ENCODE results near the gene SCNN1G. TPM values are rescaled to one million over a fixed set of nuclear protein-coding genes. Genes with fewer than 3 reads are reported as not detected.

Gene SCNN1G
- total and polyA plus RNA-seq, 2 of the 13 experiments (the other 11 are each of a cell fraction or from before 2014, with no cell fraction given), result not detected

DNA sequence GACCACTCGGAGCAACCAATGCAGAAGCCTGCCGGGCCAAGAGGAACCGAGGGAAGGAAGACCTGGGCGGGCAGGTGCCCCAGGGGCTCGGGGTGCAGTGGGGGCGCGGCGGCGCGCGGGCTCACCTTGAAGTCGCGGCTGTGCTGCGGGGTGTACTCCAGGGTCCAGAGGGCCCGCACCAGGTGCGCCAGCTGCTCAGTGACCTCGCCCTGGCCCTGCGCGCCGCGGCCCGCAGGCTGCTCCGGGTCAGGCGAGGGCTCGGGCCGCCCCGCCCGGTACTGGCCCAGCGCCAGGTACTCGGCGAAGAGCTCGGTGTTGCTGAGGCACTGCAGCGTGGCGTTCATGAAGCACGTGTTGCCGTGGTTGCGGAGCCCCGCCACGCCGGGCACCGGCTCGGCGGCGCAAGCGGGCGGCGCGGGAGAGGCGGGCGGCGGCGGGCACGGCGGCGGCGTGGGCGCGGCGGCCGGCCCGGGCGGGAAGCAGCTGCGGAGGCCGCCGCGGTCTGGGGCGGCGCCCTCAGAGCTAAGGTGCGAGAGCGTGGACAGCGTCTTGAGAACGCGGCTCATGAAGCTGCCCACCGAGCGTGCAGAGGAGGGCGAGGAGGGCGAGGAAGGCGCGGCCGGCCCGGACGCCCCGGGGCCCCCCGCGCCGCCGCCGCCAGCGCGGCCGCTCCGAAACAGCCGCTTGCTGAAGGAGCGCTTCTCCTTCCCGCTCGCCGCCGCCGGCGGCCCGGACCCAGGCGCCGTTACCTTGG is 33.9 kb upstream of the SCNN1G start (continued):
- TF ChIP-seq NFE2L1 (CRISPR knock-in tag; IDR thresholded peaks at IDR 0.05; ENCODE audit: borderline replicate concordance) (no peak), RBM22 (optimal IDR thresholded peaks at IDR 0.05; ENCODE audit: low read length) (no peak), ZGPAT (CRISPR knock-in tag; IDR thresholded peaks at IDR 0.05) (peak; percentile 87), NKX3-1 (CRISPR knock-in tag; IDR thresholded peaks at IDR 0.05) (peak; percentile 64; the same call in 1 of the 2 replicates), ZBTB8A (CRISPR knock-in tag; IDR thresholded peaks at IDR 0.05; ENCODE audit: borderline replicate concordance, low read depth) (no peak), CCDC6 (CRISPR knock-in tag; IDR thresholded peaks at IDR 0.05) (peak; percentile 92), ZNF124 (CRISPR knock-in tag; IDR thresholded peaks at IDR 0.05) (peak; percentile 20; the same call in 1 of the 2 replicates), TOPORS (CRISPR knock-in tag; IDR thresholded peaks at IDR 0.05) (0 out of 2 replicates have a peak, but pooled peaks have one; percentile 73), ZBTB40 (IDR thresholded peaks at IDR 0.05) (no peak), ZBTB40 (CRISPR knock-in tag; IDR thresholded peaks at IDR 0.05) (peak; percentile 76), CC2D1A (CRISPR knock-in tag; IDR thresholded peaks at IDR 0.05) (no peak), POLR2AphosphoS5 (IDR thresholded peaks at IDR 0.05; ENCODE audit: low read depth, low read length) (0 out of 2 replicates have a peak, but pooled peaks have one; percentile 17), ZNF34 (CRISPR knock-in tag; IDR thresholded peaks at IDR 0.05; ENCODE audit: borderline replicate concordance) (0 out of 2 replicates have a peak, but pooled peaks have one; percentile 12), ZNF33A (CRISPR knock-in tag; IDR thresholded peaks at IDR 0.05; ENCODE audit: borderline replicate concordance) (no peak)
- TF ChIP-seq, protein P1, sequence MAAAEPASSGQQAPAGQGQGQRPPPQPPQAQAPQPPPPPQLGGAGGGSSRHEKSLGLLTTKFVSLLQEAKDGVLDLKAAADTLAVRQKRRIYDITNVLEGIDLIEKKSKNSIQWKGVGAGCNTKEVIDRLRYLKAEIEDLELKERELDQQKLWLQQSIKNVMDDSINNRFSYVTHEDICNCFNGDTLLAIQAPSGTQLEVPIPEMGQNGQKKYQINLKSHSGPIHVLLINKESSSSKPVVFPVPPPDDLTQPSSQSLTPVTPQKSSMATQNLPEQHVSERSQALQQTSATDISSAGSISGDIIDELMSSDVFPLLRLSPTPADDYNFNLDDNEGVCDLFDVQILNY (CRISPR knock-in tag; conservative IDR thresholded peaks at IDR 0.05), result peak; percentile 78
- TF ChIP-seq, protein P2, sequence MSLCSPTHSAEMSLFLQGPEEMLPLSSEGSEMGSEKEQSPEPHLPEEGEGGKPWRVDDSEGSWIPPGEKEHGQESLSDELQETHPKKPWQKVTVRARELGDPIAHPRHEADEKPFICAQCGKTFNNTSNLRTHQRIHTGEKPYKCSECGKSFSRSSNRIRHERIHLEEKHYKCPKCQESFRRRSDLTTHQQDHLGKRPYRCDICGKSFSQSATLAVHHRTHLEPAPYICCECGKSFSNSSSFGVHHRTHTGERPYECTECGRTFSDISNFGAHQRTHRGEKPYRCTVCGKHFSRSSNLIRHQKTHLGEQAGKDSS (CRISPR knock-in tag; IDR thresholded peaks at IDR 0.05; ENCODE audit: borderline replicate concordance, low read depth), result peak; percentile 63; the same call in 1 of the 2 replicates

All from HepG2 (cell line).